ENCODE results near the gene SLCO4A1. TPM values are rescaled to one million over a fixed set of nuclear protein-coding genes. Genes with fewer than 3 reads are reported as not detected.
A peak's percentile ranks its signal among the peaks of the same experiment; 100 is the strongest.

Gene SLCO4A1
- total RNA-seq, 4 donors from 2014 or later: 1.8 to 51.2 (median 29.9) TPM

- no peaks in the 10 kb centered on the region for H3K36me3 ChIP-seq
- intact Hi-C loops (cut with DNase I; ENCODE audit: low total_unique reads): no loop called here
- no peak overlapping the region for H3K27ac ChIP-seq
- TF ChIP-seq POLR2A (IDR thresholded peaks at IDR 0.05): no peak
- TF ChIP-seq, protein P1, sequence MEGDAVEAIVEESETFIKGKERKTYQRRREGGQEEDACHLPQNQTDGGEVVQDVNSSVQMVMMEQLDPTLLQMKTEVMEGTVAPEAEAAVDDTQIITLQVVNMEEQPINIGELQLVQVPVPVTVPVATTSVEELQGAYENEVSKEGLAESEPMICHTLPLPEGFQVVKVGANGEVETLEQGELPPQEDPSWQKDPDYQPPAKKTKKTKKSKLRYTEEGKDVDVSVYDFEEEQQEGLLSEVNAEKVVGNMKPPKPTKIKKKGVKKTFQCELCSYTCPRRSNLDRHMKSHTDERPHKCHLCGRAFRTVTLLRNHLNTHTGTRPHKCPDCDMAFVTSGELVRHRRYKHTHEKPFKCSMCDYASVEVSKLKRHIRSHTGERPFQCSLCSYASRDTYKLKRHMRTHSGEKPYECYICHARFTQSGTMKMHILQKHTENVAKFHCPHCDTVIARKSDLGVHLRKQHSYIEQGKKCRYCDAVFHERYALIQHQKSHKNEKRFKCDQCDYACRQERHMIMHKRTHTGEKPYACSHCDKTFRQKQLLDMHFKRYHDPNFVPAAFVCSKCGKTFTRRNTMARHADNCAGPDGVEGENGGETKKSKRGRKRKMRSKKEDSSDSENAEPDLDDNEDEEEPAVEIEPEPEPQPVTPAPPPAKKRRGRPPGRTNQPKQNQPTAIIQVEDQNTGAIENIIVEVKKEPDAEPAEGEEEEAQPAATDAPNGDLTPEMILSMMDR (IDR thresholded peaks at IDR 0.05): no peak
- H3K27me3 ChIP-seq: peaks cover 0 to 8% of the 10 kb centered on the region in 2 donors
- DNase-seq: no peak
- no peaks in the 10 kb centered on the region for H3K9me3 ChIP-seq
- H3K4me3 ChIP-seq: no peak overlapping the region
- peaks cover 0 to 11% of the 10 kb centered on the region in 2 donors for H3K4me1 ChIP-seq
These were observed 3.3 kb downstream of the SLCO4A1 start for GRCh38 chr20:62645613-62646012.

DNA sequence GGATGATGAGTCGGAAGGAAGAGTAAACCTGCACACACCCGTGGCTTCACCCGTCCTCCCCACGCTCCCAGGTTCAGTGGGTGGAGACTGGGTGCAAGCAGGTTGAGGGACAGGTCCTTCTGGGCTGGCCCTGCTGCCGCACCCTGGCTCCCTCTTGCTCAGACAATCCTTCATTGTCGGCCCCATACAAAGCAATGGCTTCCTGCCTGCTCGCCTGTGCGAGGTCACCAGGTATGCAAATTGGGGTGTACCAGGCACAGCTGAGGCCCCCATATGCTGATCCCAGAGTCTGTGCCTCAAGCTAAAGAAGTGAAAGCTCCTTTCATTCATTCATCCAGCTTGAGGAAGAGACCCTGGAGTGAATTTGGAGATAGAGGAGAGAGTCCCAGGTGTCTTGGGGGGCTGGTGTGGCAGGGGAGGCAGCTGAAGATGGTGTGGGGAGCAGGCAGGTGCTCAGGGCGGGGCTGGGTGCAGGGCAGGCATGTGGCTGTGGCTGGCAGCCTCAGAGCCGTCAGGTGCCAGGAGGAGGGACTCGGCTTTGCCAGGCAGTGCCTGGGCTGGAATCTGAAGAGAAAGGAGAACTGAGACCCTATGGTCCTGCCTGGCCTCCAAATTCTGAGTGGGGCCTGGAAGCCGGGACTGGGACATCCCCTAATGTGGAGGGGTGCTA lies 4.7 kb downstream of the SLCO4A1 start:
- TF ChIP-seq POLR2A (IDR thresholded peaks at IDR 0.05): no peak
- TF ChIP-seq, protein P1 (IDR thresholded peaks at IDR 0.05): no peak
- Histone ChIP-seq H3K4me3 (no peak overlapping the region), H3K27me3 (peaks cover 0 to 5% of the 10 kb centered on the region in 2 donors), H3K27ac (peak overlapping the region; percentile 45 to 48), H3K4me1 (peaks cover 0 to 17% of the 10 kb centered on the region in 2 donors), H3K9me3 (no peaks in the 10 kb centered on the region), H3K36me3 (no peaks in the 10 kb centered on the region)
- intact Hi-C loops (cut with DNase I; ENCODE audit: low total_unique reads): no loop called here
- DNase-seq: no peak

DNA sequence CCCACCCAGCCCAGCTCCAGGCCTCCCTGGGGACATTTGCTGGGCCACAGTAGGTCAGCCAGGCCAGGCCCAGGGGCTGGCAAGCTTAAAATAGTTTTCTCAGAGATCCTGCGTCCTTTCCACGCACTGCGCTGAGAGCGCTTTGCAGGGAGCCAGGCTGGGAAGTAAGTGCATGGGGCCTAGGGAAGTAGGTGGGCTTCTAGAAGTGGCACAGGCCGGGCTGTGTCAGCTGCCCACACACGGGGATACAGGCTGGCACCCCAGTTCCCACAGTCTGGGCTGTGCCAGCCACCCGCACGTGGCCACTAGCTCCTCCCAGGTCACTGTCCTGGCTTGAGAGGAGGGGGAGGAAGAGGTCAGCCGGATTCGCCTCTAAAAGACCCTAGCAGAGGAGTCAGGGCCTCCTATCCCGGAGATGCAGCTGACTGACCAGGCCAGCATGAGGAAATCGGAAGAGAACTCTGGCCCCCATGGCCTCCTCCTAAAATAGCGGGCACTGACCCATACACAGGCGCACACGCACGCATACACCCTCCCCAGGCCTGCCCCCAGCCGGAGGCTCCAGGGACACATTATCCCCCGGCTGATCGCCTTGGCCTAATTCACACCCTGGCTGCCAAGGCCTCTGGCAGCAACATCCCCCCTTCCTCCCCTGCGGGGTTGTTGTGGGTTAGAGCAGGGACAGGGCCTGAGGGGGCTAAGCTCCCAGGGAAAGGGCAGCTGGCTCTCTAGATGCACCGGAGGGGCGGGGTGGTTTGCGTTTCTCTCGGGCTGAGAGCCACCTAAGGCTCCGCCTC lies 5.4 kb downstream of the SLCO4A1 start:
- peak overlapping the region; percentile 45 to 48 for H3K27ac ChIP-seq
- no peaks in the 10 kb centered on the region for H3K36me3 ChIP-seq
- no peaks in the 10 kb centered on the region for H3K27me3 ChIP-seq
- H3K4me1 ChIP-seq: peaks cover 0 to 17% of the 10 kb centered on the region in 2 donors
- intact Hi-C loops (cut with DNase I; ENCODE audit: low total_unique reads): no loop called here
- H3K9me3 ChIP-seq: no peaks in the 10 kb centered on the region
- DNase-seq: peak; percentile 52 to 55
- H3K4me3 ChIP-seq: no peak overlapping the region
- no peak for TF ChIP-seq POLR2A (IDR thresholded peaks at IDR 0.05)
- TF ChIP-seq, protein P1 (IDR thresholded peaks at IDR 0.05): no peak

DNA sequence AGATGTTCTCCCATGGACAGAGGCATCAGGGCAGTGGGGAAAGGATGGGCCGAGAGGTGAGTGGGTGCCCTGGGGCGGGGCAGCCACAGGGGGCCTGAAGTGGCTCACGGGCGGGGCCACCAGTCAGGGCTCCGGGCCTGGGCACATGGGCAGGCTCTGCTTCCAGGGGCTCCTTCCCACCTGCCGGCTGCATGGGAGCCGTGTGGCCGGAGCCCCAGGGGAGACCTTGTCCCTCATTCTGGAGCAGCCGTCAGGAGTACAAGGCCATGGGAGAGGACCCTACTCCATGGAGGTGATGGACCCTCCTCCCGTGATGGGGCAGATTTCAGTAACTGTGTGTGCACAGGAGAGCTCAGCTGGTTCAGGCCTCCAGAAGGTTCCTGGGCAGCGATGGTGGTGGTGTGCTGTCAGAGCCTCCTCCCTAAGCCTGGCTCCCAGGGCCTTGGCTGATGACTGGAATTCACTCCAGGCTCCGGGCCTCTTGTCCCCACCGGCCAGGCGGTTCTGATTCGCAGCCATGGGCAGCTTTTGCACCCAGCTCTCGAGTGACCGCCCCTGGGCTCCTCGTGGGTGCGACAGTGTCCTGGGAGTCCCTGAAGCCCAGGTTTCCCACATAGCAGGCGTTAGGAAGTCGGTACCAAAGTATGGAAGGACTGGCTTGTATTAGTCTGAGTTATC lies 6.2 kb downstream of the SLCO4A1 start:
- intact Hi-C loops (cut with DNase I; ENCODE audit: low total_unique reads): no loop called here
- no peak for DNase-seq

More for the DNA sequence above, 6.2 kb downstream of the SLCO4A1 start:
- Histone ChIP-seq H3K4me1 (peaks cover 0 to 18% of the 10 kb centered on the region in 2 donors), H3K27ac (peak overlapping the region; percentile 45 to 48), H3K27me3 (no peaks in the 10 kb centered on the region), H3K36me3 (no peaks in the 10 kb centered on the region), H3K9me3 (no peaks in the 10 kb centered on the region), H3K4me3 (no peak overlapping the region)
- TF ChIP-seq, protein P1 (IDR thresholded peaks at IDR 0.05): no peak
- no peak for TF ChIP-seq POLR2A (IDR thresholded peaks at IDR 0.05)

Measured in uterus (tissue), 4 donors.